ENCODE data around the gene MT1M.

The MT1M gene

DNA sequence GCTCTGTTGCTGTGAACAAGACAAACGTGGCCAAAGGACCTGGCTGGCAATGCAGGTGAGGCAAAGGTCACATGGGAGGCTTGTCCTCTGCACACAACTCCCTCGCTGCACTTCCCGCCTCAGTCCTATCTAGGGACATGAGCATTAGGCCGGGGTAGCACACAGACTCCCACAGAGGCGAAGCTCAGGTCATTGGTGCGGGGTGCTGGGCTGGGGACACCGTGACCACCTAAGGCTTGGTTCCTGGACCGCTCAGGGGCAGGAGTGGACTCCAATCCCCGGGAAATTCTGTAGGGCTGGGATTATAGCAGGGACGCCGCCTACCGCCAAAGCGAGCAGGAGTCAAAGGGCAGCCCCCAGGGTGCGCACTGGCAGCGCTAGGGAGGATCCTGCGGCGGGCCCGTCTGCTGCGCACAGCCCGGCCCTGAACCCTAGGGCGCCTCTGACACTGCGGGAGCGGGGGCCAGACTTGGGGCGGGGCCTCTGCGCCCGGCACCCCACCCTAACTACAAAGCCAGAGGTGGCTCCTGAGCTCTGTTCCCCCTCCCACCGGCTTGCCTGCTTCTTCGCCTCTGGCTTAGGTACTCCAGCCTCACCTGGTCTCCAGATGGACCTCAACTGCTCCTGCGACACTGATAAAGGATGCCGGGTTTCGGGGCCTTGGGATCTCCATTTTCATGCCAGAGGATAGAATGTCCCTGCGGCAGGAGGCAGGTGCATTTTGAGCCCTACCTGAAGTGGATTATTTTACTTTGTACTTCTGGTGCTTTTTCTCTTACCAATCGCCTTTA is 15.4 kb downstream of the MT1M start:
- DNase-seq, result peak; percentile 39
- H3K36me3 Mint-ChIP-seq (ENCODE audit: low read depth), result no peaks in the 10 kb centered on the region
- H3K27me3 Mint-ChIP-seq (ENCODE audit: low read depth, poor library complexity), result peaks cover 100% of the 10 kb centered on the region
- peaks cover 6% of the 10 kb centered on the region for H3K4me1 Mint-ChIP-seq
- TF ChIP-seq CTCF (IDR thresholded peaks at IDR 0.05), result no peak
- no peak overlapping the region for H3K4me3 Mint-ChIP-seq
- H3K9me3 Mint-ChIP-seq, result no peaks in the 10 kb centered on the region
- no peak overlapping the region for H3K27ac Mint-ChIP-seq

- no peaks in the 10 kb centered on the region for H3K36me3 Mint-ChIP-seq (ENCODE audit: low read depth)
- TF ChIP-seq CTCF (IDR thresholded peaks at IDR 0.05), result no peak
- DNase-seq, result no peak
- no peaks in the 10 kb centered on the region for H3K9me3 Mint-ChIP-seq
- H3K27ac Mint-ChIP-seq, result no peak overlapping the region
- H3K4me3 Mint-ChIP-seq, result no peak overlapping the region
- no peaks in the 10 kb centered on the region for H3K4me1 Mint-ChIP-seq
- H3K27me3 Mint-ChIP-seq (ENCODE audit: low read depth, poor library complexity), result peaks cover 100% of the 10 kb centered on the region
Observed at GRCh38 chr16:56649271-56649670, 16.8 kb downstream of the MT1M start.

DNA sequence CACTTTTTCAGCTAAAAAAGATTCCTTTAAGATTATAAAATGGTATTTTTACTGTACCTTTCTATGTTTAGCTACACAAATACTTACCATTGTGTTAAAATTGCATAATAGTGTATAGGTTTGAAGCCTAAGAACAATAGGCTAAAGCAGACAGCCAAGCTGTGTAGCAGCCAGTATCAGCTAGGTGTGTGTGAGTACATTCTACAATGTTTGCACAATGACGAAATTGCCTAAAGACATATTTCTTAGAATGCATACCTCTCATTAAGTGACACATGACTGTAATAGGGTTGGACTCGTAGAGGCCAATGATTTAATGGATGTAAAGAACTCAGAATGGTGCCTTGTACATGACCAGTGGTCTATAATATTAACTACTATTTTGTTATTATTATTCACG is 17.4 kb downstream of the MT1M start:
- Mint-ChIP-seq H3K9me3 (no peaks in the 10 kb centered on the region), H3K36me3 (ENCODE audit: low read depth) (no peaks in the 10 kb centered on the region), H3K27me3 (ENCODE audit: low read depth, poor library complexity) (peaks cover 100% of the 10 kb centered on the region), H3K27ac (no peak overlapping the region), H3K4me1 (no peaks in the 10 kb centered on the region), H3K4me3 (no peak overlapping the region)
- no peak for DNase-seq
- no peak for TF ChIP-seq CTCF (IDR thresholded peaks at IDR 0.05)

DNA sequence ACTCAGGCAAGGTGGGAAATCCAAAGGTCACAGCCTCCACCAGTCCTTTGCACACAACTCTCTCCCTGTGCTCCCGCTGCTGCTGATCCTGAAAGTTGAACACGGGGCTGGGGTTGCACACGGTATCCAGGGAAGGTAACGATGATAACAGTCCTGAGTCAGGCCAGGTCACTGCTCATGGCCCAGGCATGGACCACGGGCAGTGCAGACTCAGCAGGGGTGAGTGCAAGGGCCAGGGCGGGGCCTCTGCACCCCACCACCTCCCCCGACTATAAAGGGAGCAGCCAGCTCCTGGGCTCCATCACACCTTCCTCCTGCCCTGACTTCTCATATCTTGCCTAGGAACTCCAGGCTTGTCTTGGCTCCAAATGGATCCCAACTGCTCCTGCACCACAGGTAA is 19.1 kb downstream of the MT1M start, which contains the start of gene MT1B:
Gene MT1B, plus strand, starts transcription at position 301 of the 400 bp plus-strand sequence. Its CDS starts 68 bp downstream, at position 369.
- Mint-ChIP-seq H3K4me3 (no peak within 1 kb of the TSS), H3K36me3 (ENCODE audit: low read depth) (no peaks in the 10 kb centered on the region), H3K4me1 (no peaks in the 10 kb centered on the region), H3K27me3 (ENCODE audit: low read depth, poor library complexity) (peaks cover 100% of the 10 kb centered on the region), H3K9me3 (no peaks in the 10 kb centered on the region), H3K27ac (no peak within 1 kb of the TSS)
- no peak for TF ChIP-seq CTCF (IDR thresholded peaks at IDR 0.05)
- DNase-seq, result no peak

- Mint-ChIP-seq H3K36me3 (ENCODE audit: low read depth) (no peaks in the 10 kb centered on the region), H3K9me3 (no peaks in the 10 kb centered on the region), H3K4me3 (no peak overlapping the region), H3K27me3 (ENCODE audit: low read depth, poor library complexity) (peaks cover 100% of the 10 kb centered on the region), H3K4me1 (peaks cover 4% of the 10 kb centered on the region), H3K27ac (no peak overlapping the region)
- no peak for DNase-seq
- TF ChIP-seq CTCF (IDR thresholded peaks at IDR 0.05), result no peak
Observed at GRCh38 chr16:56652600-56652999, 20.1 kb downstream of the MT1M start.

DNA sequence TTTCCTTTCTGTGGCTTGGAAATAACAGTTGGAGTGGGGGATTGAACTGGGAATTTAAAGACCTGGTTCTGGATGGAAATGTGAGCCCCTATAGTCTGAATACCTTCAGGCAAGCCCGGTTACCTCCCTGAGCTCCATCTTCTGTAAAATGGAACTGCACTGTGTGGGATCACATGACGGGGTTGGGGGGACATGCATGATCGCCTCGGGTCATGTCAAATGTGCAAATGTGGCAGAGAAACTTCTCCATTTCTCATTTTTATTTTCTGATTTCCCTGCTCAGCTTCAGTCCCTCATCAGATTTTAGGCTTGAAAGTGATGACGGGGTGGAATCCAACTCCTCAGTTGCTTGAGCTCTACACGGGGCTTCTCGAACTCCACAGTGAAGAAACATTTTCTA is 20.8 kb downstream of the MT1M start:
- H3K27ac Mint-ChIP-seq, result no peak overlapping the region
- no peak for DNase-seq
- H3K36me3 Mint-ChIP-seq (ENCODE audit: low read depth), result no peaks in the 10 kb centered on the region
- H3K4me1 Mint-ChIP-seq, result peaks cover 9% of the 10 kb centered on the region
- no peaks in the 10 kb centered on the region for H3K9me3 Mint-ChIP-seq
- H3K27me3 Mint-ChIP-seq (ENCODE audit: low read depth, poor library complexity), result peaks cover 100% of the 10 kb centered on the region
- no peak for TF ChIP-seq CTCF (IDR thresholded peaks at IDR 0.05)
- no peak overlapping the region for H3K4me3 Mint-ChIP-seq

Data from nephron progenitor cell (in vitro differentiated cells).